ENCODE results near the gene POFUT2.

Gene POFUT2

DNA sequence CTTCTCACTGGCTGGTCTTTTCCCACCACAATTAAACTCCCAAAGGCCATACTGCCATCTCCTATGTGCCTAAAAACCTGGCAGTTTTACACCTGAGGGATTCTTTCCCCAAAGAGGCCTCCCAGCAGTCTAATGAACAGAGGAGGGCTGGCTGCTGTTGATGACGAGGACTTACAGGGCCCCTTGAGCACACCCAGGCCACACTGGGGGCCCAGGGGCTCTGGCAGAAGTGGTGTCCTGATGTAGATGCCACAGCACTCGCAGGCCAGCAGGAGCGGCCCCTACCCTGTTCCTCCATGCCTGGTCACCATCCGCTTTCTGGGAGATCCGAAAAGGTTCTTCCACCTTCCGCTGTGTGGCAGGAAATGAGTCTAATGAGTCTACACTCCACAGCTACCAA, 24.2 kb downstream of the POFUT2 start:
- no peak for ATAC-seq
- Mint-ChIP-seq H3K4me1 (peaks cover 17% of the 10 kb centered on the region), H3K27ac (no peak overlapping the region), H3K36me3 (ENCODE audit: low read depth) (peaks cover 20% of the 10 kb centered on the region), H3K9me3 (no peaks in the 10 kb centered on the region), H3K27me3 (no peaks in the 10 kb centered on the region), H3K4me3 (no peak overlapping the region)
- no peak for DNase-seq

DNA sequence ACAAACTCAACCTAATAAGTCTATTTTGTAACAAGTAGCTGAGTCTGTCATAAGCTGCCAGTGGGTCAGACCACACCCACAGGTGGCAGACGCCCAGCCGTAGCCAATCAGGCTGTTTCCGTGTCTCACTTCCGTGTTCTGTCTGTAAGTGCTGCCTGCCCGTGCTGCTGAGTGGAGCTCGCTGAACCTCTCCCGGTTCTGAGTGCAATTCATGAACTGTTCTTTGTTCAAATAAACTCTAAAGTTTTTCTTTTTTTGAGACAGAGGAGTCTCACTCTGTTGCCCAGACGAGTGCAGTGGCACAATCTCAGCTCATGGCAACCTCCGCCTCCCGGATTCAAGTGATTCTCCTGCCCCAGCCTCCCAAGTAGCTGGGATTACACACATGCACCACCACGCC, 25.1 kb downstream of the POFUT2 start:
- Mint-ChIP-seq H3K4me1 (peaks cover 17% of the 10 kb centered on the region), H3K27me3 (no peaks in the 10 kb centered on the region), H3K9me3 (no peaks in the 10 kb centered on the region), H3K36me3 (ENCODE audit: low read depth) (peaks cover 17% of the 10 kb centered on the region), H3K4me3 (no peak overlapping the region), H3K27ac (no peak overlapping the region)
- DNase-seq (no peak), ATAC-seq (no peak)

DNA sequence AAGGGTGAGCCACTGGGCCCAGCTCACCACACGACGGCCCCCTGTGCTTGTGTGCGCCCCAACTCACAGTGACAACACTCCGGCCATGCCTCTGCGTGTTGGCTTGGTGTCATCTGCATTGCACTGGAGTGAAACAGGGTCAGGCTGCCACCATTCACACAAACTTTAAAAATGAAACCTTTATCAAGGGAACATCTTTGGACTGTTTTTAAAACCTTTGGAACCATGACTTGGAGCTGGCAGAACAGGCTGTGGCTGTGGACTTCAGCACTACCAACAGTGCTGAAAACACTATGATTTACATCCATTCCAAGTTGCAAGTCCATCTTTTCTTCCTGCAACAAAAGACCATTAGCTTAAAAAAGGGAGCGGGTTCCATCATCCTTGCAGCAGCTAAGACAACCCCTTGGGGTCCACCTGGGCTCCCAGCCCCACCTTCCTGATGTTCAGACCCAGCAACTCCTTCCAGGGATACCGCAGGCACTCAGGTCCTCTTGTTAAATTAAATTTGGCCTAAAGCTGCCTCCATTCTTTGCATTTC, 25.6 kb downstream of the POFUT2 start:
- DNase-seq (no peak), ATAC-seq (no peak)
- no peaks in the 10 kb centered on the region for H3K27me3 Mint-ChIP-seq
- no peaks in the 10 kb centered on the region for H3K9me3 Mint-ChIP-seq
- no peak overlapping the region for H3K4me3 Mint-ChIP-seq
- peaks cover 12% of the 10 kb centered on the region for H3K36me3 Mint-ChIP-seq (ENCODE audit: low read depth)
- H3K27ac Mint-ChIP-seq, result no peak overlapping the region
- peaks cover 12% of the 10 kb centered on the region for H3K4me1 Mint-ChIP-seq

DNA sequence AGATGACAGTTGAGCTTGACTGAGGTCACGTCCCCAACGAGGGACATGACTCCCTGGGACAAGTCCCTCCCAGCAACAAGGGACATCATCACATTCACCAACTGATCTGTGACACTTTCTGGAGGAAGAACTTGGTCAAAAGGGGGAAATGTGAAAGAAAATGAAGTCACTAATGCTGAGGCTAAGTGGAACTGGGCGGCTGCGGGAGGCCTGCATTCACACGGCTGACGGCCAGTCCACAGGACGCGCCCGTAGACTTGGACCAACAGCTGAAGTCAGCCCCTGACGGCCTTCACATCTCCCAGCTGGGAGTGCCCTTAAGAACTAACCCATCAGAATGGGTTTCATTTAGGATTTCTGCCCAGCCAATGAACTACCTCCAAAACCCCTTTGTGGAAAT, 26.6 kb downstream of the POFUT2 start:
- peaks cover 10% of the 10 kb centered on the region for H3K36me3 Mint-ChIP-seq (ENCODE audit: low read depth)
- H3K9me3 Mint-ChIP-seq, result no peaks in the 10 kb centered on the region
- no peak for ATAC-seq
- H3K4me3 Mint-ChIP-seq, result no peak overlapping the region
- H3K4me1 Mint-ChIP-seq, result peaks cover 6% of the 10 kb centered on the region
- no peak for DNase-seq
- H3K27ac Mint-ChIP-seq, result no peak overlapping the region
- H3K27me3 Mint-ChIP-seq, result no peaks in the 10 kb centered on the region

DNA sequence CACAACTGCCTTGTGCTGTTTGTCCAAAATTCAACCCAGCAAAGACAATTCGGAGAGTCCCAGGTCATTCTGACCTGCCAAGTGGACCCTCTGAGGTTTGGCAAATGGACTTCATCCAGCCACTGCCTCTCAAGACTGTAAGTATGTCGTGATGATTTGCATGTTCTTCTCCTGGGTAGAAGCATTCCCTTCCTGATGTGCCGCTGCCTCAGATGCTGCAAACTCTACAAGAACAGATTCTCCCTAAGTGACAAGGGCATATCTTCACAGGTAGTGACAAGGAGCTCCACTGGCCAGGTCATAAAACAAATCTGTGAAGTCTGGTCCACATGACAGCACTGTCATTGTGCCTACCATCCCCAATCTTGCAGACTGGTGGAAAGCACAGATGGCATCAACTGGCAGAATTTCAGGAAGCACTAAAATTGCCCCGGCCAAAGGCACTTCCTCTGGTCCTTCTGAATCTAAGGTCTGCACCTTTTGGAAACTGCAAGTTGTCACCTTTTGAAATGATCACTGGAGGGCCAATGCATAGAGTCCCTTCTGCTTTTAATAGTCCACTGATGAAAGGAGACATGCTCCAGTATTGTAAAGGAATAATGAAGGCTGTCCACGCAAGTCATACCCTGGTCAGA, 27.4 kb downstream of the POFUT2 start:
- no peak for ATAC-seq
- Mint-ChIP-seq H3K36me3 (ENCODE audit: low read depth) (peaks cover 7% of the 10 kb centered on the region), H3K9me3 (no peaks in the 10 kb centered on the region)

DNA sequence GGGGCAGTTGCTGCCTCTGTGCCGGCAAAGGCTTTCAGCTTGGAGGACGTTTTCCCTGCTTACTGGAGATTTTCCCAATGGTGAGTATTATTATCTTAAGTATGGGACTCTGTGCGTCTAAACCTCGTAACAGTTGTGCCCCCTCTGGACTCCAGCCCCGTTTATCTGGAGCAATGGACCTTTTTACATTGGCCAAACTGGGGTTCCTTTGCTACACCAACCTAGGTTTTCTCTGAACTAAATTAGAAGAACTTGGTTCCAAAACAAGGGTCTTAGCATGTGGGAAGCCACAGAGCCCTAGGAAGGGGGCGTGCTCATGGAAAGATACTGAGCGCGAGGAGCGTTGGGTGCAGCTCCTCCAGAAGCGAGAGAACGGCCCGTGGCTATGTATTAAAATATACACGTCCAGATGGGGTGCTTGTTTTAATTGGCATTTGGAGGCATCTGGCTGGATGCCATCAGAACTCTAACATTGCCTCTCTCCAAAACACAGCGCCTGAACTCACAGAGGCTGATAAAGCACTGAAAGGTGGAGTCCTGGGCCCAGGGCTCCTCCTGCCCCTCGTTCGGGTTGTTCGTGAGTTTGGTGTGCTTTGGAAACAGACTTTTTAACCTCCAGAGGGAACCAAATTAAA, 28.4 kb downstream of the POFUT2 start:
- DNase-seq, result no peak
- H3K4me1 Mint-ChIP-seq, result peaks cover 5% of the 10 kb centered on the region
- H3K27me3 Mint-ChIP-seq, result peaks cover 10% of the 10 kb centered on the region

More for the DNA sequence above, 27.4 kb downstream of the POFUT2 start:
- Mint-ChIP-seq H3K27me3 (peaks cover under 1% of the 10 kb centered on the region), H3K27ac (no peak overlapping the region), H3K4me3 (no peak overlapping the region), H3K4me1 (peaks cover 2% of the 10 kb centered on the region)
- DNase-seq, result no peak

DNA sequence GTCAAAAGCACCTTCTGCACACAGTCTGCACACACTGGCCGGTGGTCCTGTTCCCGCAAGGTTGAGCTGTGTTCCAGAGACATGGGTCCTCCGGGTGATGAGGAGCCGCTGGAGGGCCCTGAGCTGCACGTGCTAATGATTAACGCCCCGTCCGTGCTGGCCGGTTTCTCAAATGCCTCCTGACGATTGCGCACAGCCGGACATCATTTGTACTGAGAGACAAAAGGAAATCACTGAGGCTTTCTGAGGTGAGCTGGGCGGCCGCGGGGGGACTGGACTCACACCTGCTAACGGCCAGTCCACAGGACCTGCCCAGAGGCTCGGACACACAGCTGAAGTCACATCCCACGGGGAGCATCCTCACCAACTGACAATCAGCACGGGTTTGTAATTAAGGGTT, 29.2 kb downstream of the POFUT2 start:
- peaks cover 2% of the 10 kb centered on the region for H3K36me3 Mint-ChIP-seq (ENCODE audit: low read depth)
- no peak overlapping the region for H3K4me3 Mint-ChIP-seq
- ATAC-seq (no peak), DNase-seq (no peak)
- peaks cover 5% of the 10 kb centered on the region for H3K4me1 Mint-ChIP-seq
- H3K9me3 Mint-ChIP-seq, result no peaks in the 10 kb centered on the region
- no peak overlapping the region for H3K27ac Mint-ChIP-seq
- H3K27me3 Mint-ChIP-seq, result peaks cover 12% of the 10 kb centered on the region

More for the DNA sequence above, 28.4 kb downstream of the POFUT2 start:
- Mint-ChIP-seq H3K27ac (no peak overlapping the region), H3K36me3 (ENCODE audit: low read depth) (peaks cover 7% of the 10 kb centered on the region), H3K9me3 (no peaks in the 10 kb centered on the region), H3K4me3 (no peak overlapping the region)
- ATAC-seq, result no peak

DNA sequence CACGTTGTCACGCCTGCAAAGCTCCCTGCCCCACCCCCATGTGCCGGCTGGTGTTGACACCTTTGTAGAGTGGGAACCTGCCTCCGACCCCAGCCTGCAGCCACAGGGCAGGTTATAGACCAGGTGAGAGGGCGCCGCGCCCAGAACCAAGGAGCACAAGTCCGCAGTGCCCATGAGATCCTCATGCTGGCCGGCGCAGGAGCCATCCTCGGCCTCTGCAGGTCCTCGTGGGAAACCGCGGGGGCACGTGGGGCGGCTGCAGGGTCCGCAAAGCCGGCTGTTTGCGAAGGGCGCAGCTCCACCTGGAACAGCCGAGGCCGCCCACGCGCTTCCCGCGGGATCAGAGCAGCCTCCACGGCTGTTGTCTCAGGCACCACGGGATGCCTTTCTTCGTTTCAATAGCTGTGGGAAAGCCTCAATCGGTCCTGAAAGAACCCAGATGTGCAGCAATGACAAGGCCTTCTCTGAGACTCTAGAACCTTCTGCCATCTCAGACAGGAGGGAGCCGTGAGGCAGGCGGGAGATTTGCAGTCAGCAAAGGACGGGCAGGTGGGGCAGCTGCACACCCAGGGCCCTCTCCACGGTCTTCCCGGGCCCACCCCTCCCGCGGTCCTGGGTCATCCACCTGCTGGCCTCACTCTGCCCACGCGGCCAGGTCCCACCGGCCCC, 29.9 kb downstream of the POFUT2 start:
- no peak overlapping the region for H3K4me3 Mint-ChIP-seq
- H3K27ac Mint-ChIP-seq, result no peak overlapping the region
- no peaks in the 10 kb centered on the region for H3K36me3 Mint-ChIP-seq (ENCODE audit: low read depth)
- H3K4me1 Mint-ChIP-seq, result peaks cover 5% of the 10 kb centered on the region
- H3K9me3 Mint-ChIP-seq, result no peaks in the 10 kb centered on the region
- ATAC-seq, result no peak
- DNase-seq, result no peak
- H3K27me3 Mint-ChIP-seq, result peaks cover 12% of the 10 kb centered on the region

DNA sequence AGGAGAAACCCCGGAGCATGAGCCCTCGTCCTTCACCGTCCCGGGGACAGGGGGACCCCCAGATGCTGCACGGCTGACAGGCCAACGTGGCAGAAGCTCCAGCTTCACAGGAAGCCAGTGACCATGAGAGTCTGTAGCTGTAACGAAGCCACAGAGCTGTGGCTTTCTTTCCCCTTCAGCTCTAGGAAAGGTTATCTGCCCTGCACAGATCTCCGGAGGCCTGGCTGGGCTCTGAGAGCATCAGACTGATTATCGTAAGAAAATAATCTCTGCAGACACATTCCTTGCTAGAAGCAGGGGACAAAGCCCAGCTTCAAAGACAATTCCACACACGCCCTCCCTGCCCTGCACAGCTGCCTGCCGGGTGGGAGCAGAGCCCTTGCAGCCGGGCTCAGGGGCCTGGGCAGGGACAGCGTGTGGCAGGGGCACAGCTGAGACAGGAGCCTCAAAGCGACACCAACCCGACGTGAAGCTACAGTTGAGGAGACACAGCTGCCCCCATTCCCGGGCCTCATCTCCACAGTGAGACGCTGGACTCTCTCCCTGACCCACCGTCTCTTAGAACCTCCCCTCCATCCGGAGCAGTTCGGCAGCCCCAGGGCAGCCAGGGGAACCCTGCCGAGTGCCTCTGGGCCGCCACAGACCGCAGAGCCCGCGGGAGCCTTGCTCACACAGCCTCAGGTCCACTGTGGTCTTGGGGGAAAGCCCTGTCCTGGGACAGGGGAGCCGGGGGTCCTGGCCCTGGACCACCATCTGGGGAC, 30.6 kb downstream of the POFUT2 start:
- DNase-seq (no peak), ATAC-seq (peak; percentile 29)
- Mint-ChIP-seq H3K4me1 (peaks cover 5% of the 10 kb centered on the region), H3K9me3 (no peaks in the 10 kb centered on the region), H3K4me3 (no peak overlapping the region), H3K27ac (no peak overlapping the region), H3K36me3 (ENCODE audit: low read depth) (no peaks in the 10 kb centered on the region), H3K27me3 (peaks cover 12% of the 10 kb centered on the region)

DNA sequence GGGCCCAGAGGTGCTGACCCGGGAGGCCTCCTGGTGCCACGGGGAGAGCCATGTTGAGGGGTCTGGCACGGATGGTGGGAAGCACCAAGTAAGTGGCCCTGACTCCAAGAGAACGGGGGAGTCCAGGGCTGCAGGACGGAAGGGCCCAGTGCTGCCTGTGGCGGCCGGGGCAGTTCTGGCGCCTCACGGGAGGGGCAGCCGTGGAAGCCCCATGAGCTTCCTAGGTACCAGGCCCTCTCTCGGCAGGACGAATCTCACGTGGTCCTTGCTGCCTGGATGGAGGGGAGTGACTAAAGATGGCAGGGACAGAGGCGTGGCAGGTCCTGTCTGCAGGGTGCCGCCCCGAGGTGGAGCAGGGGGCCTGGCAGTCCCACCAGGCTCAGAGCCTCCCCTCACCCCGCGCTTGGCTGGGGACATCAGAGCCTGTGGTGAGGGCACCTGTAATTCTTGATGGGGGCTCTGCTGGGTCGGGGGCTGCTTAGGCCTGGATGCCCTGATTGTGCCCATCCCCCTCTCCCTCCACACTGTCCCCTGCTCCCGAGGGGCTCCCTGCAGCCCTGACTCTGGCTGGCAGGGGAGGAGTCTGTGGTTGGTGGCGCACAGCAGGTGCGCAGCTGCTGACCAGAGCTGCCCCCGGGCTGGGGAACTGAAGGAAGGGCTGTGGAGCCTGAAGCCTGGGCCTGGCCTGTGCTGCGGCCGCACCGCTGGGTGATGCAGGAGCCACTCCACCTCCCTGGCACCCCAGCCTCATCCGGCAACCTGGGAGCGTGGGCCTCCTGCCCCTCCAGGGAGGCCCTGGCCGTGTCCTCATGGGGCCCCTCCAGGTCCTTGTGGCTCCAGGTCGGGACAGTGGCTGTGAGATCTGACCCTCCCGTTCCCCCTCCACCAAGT, 31.4 kb downstream of the POFUT2 start:
- Mint-ChIP-seq H3K27me3 (peaks cover 15% of the 10 kb centered on the region), H3K36me3 (ENCODE audit: low read depth) (no peaks in the 10 kb centered on the region), H3K4me3 (no peak overlapping the region), H3K9me3 (no peaks in the 10 kb centered on the region), H3K4me1 (peaks cover 5% of the 10 kb centered on the region), H3K27ac (no peak overlapping the region)
- DNase-seq, result no peak
- ATAC-seq, result no peak

DNA sequence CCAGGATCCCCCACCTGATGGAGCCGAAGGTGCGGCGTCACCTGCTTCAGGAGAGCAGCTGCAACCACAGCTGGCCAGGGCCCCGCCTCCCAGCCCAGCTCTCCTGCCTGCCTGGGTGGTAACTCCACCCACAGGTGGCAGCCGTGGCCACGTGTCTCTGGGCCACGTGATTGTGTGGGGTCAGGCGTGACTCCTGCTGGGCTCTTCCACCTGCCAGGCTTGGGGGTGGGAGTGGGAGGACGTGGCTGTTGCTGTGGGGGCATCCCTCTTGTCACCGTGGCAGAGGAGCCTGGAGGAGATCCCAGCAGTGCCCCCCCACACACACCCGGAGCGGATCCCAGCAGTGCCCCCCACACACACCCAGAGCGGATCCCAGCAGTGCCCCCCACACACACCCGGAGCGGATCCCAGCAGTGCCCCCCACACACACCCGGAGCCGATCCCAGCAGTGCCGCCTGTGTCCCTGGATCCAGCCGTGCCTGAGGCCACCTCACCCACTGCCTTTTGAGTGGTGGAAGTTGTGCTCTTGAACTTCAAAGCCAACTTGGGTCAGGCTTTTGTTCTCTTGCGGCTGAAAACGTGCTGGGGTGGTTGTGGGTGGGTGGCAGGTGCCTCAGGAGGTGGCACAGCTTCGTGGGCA, 32.2 kb downstream of the POFUT2 start:
- H3K9me3 Mint-ChIP-seq, result no peaks in the 10 kb centered on the region
- DNase-seq (no peak), ATAC-seq (no peak)
- H3K27me3 Mint-ChIP-seq, result peaks cover 15% of the 10 kb centered on the region
- no peak overlapping the region for H3K4me3 Mint-ChIP-seq
- no peaks in the 10 kb centered on the region for H3K36me3 Mint-ChIP-seq (ENCODE audit: low read depth)
- H3K27ac Mint-ChIP-seq, result no peak overlapping the region
- H3K4me1 Mint-ChIP-seq, result peaks cover 5% of the 10 kb centered on the region

DNA sequence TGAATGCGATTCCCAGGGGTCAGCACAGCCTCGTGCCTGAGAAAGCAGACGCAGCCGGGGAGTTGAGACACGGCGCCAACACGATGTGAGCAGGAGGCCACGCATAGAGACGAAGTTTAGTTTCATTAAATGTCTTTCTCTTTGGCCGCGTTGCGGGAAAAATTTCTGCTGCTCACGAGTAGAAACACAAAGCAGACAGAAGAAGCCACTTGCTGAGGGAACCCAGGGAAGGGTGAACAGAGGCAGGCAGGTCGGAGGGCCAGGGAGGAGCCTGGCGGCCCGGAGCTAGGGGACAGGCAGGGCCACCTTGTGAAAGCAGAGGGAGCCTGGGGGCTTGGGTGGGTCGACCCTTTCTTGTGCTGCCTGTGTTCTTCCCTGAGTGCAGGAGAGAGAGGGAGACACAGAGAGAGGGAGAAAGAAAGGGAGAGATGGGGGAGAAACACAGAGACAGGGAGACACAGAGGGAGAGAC, 33.2 kb downstream of the POFUT2 start:
- Mint-ChIP-seq H3K4me1 (peaks cover 5% of the 10 kb centered on the region), H3K4me3 (no peak overlapping the region)
- no peak for DNase-seq

DNA sequence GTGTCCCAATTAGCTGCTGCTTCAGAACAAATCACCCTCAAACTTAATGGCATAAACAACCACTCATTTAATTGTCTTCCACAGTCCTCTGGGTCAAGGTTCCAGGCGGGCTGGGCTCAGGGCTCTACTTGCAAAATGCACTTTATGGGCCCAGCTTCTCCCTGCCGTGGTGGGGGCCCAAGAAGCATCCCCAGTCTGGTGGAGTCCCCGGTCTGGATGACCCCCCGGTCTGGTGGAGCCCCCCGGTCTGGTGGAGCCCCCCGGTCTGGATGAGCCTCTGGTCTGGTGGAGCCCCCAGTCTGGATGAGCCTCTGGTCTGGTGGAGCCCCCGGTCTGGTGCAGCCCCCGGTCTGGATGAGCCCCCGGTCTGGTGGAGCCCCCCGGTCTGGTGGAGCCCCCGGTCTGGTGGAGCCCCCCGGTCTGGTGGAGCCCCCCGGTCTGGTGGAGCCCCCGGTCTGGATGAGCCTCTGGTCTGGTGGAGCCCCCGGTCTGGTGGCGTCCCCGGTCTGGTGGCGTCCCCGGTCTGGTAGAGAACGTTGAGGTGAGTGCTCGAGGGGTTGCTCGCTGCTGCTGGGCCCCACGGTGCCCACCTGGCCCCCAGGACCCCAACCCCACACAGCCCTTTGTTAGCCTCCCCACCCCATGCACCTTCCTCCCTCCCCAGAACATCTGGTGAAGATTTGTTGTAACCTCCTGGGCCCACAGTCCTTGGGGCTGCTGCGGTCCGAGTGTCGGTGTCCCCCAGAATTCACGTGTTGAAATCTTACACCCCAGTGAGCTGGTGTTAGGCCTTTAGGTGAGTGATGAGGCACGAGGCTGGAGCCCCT, 33.8 kb downstream of the POFUT2 start:
- Mint-ChIP-seq H3K27ac (no peak overlapping the region), H3K4me1 (peaks cover 5% of the 10 kb centered on the region), H3K27me3 (peaks cover 17% of the 10 kb centered on the region), H3K4me3 (no peak overlapping the region), H3K36me3 (ENCODE audit: low read depth) (no peaks in the 10 kb centered on the region), H3K9me3 (no peaks in the 10 kb centered on the region)
- DNase-seq, result no peak
- no peak for ATAC-seq

More for the DNA sequence above, 33.2 kb downstream of the POFUT2 start:
- no peaks in the 10 kb centered on the region for H3K36me3 Mint-ChIP-seq (ENCODE audit: low read depth)
- no peaks in the 10 kb centered on the region for H3K9me3 Mint-ChIP-seq
- H3K27me3 Mint-ChIP-seq, result peaks cover 15% of the 10 kb centered on the region
- H3K27ac Mint-ChIP-seq, result no peak overlapping the region
- ATAC-seq, result no peak
